A204.1 (cell line): ENCODE data around the gene APOC1.
"Not testable (repeated sequence)": the region's sequence is repeated elsewhere in the genome, so short reads cannot be mapped to it uniquely, and the experiment has no call there.

Experiments used
- FAIRE-seq: peaks from 2 replicates; lab custom pipeline; 2012; peaks lifted over from hg19 to GRCh38; lab: Jason Lieb, UNC

Gene APOC1

GRCh38 chr19:44914433-44915206, at the start of gene APOC1:
APOC1 (plus strand) TSS chr19:44914608; CDS start chr19:44914892, 284 bp downstream.
- not testable (repeated sequence) for FAIRE-seq

GRCh38 chr19:44865196-44865767, 49.1 kb upstream of the APOC1 start:
- FAIRE-seq = no peak

- FAIRE-seq = no peak
Measured at GRCh38 chr19:44866664-44867063, 47.7 kb upstream of the APOC1 start.

GRCh38 chr19:44867578-44867977, 46.8 kb upstream of the APOC1 start:
- FAIRE-seq = no peak

- FAIRE-seq = no peak
Measured at GRCh38 chr19:44869733-44870470, 44.5 kb upstream of the APOC1 start.

GRCh38 chr19:44871809-44872208, 42.6 kb upstream of the APOC1 start:
- no peak for FAIRE-seq

- FAIRE-seq = peak; percentile 79
Measured at GRCh38 chr19:44872661-44873060, 41.7 kb upstream of the APOC1 start.

GRCh38 chr19:44874317-44874716, 40.1 kb upstream of the APOC1 start:
- FAIRE-seq = no peak

GRCh38 chr19:44875666-44876451, 38.5 kb upstream of the APOC1 start:
- FAIRE-seq = no peak

- FAIRE-seq = no peak
Measured at GRCh38 chr19:44876930-44877535, 37.4 kb upstream of the APOC1 start.

- no peak for FAIRE-seq
Measured at GRCh38 chr19:44878120-44878865, 36.1 kb upstream of the APOC1 start.

- no peak for FAIRE-seq
Measured at GRCh38 chr19:44879309-44880065, 34.9 kb upstream of the APOC1 start.

GRCh38 chr19:44882063-44882462, 32.3 kb upstream of the APOC1 start:
- FAIRE-seq = no peak

- not testable (repeated sequence) for FAIRE-seq
Measured at GRCh38 chr19:44882619-44883397, 31.6 kb upstream of the APOC1 start.

GRCh38 chr19:44883922-44884321, 30.5 kb upstream of the APOC1 start:
- FAIRE-seq = no peak

GRCh38 chr19:44884566-44884965, 29.8 kb upstream of the APOC1 start:
- FAIRE-seq = no peak

GRCh38 chr19:44886141-44886540, 28.3 kb upstream of the APOC1 start:
- no peak for FAIRE-seq

- no peak for FAIRE-seq
Measured at GRCh38 chr19:44887648-44888047, 26.8 kb upstream of the APOC1 start.

- not testable (repeated sequence) for FAIRE-seq
Measured at GRCh38 chr19:44888335-44888734, 26.1 kb upstream of the APOC1 start.
